ENCODE measurements around the gene SFXN3.

DNA sequence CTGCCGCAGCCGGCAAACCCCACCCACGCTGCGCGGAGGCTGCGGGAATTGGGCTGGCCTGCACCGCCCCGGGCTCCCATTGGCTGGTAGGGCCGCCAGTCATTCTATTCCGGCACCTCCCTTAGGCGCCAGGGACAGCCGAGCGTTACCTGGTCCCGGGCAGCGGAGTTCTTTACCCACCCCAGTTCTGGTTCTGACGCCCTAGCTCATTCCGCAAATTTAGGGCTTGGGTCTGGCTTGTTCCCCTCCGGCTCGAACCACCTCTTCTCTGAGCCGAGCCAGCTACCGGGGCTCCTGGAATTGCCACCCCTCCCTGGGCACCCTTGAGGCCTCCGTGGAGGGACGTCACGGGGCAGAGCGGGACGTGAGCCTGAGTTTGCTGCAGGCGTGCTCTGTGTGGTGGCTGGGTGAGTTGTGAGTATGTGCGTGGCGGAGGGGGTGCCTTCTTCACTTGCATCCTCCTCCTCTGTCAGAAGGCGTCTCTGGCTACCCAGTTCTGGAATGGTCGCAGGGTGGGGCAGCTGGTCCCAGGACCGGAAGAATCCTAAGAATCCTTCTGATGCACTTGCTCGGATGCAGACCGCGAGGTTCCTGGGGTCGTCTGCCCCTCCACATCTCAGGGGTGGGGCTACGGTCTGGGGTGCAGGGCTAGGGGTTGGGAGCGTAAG lies at the start of gene SFXN3, which contains the start of gene PDZD7:
- TF ChIP-seq, protein P1, sequence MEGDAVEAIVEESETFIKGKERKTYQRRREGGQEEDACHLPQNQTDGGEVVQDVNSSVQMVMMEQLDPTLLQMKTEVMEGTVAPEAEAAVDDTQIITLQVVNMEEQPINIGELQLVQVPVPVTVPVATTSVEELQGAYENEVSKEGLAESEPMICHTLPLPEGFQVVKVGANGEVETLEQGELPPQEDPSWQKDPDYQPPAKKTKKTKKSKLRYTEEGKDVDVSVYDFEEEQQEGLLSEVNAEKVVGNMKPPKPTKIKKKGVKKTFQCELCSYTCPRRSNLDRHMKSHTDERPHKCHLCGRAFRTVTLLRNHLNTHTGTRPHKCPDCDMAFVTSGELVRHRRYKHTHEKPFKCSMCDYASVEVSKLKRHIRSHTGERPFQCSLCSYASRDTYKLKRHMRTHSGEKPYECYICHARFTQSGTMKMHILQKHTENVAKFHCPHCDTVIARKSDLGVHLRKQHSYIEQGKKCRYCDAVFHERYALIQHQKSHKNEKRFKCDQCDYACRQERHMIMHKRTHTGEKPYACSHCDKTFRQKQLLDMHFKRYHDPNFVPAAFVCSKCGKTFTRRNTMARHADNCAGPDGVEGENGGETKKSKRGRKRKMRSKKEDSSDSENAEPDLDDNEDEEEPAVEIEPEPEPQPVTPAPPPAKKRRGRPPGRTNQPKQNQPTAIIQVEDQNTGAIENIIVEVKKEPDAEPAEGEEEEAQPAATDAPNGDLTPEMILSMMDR (IDR thresholded peaks at IDR 0.05; ENCODE audit: low read depth, low read length, poor library complexity, severe bottlenecking), result no peak
- TF ChIP-seq EZH2phosphoT487 (IDR thresholded peaks at IDR 0.05; ENCODE audit: borderline replicate concordance, low read length), result peak; percentile 67; the same call in 1 of the 2 replicates

Measured in DOHH2 (cell line).